GM21381 (cell line): ENCODE data around the gene ABTB2.

Experiments used
- ATAC-seq: cut with Tn5 transposase; IDR thresholded peaks from one replicate; pipeline ENCODE4 v1.9.1; 2021; ENCODE audit warnings: mild to moderate bottlenecking, moderate library complexity; ENCODE audit not compliant: unreplicated experiment

Gene ABTB2

GRCh38 chr11:34132261-34132965, 225.4 kb downstream of the ABTB2 start:
- ATAC-seq, result no peak

- ATAC-seq, result no peak
These were observed 229.0 kb downstream of the ABTB2 start for GRCh38 chr11:34128824-34129223.

GRCh38 chr11:34126959-34127848, 230.6 kb downstream of the ABTB2 start:
- ATAC-seq, result no peak

- no peak for ATAC-seq
These were observed 232.7 kb downstream of the ABTB2 start for GRCh38 chr11:34124885-34125668.

- ATAC-seq, result no peak
These were observed 237.2 kb downstream of the ABTB2 start for GRCh38 chr11:34120651-34121050.

- no peak for ATAC-seq
These were observed 243.3 kb downstream of the ABTB2 start for GRCh38 chr11:34114471-34114870.

- ATAC-seq, result no peak
These were observed 243.8 kb downstream of the ABTB2 start for GRCh38 chr11:34114014-34114413.

- no peak for ATAC-seq
These were observed 246.0 kb downstream of the ABTB2 start for GRCh38 chr11:34111722-34112270.

- no peak for ATAC-seq
These were observed 251.8 kb downstream of the ABTB2 start for GRCh38 chr11:34105957-34106504.

GRCh38 chr11:34105079-34105956, 252.5 kb downstream of the ABTB2 start, which contains the start of gene NAT10:
NAT10 (plus strand) TSS chr11:34105629; CDS start chr11:34108226, 2,597 bp downstream.
- peak; percentile 94 for ATAC-seq

GRCh38 chr11:34104680-34105078, 253.1 kb downstream of the ABTB2 start:
- ATAC-seq, result no peak
